ENCODE results near the gene MBNL1. TPM values are rescaled to one million over a fixed set of nuclear protein-coding genes. Genes with fewer than 3 reads are reported as not detected.

MBNL1 gene
- total RNA-seq, 1 experiment from 2014 or later: 140 TPM

DNA sequence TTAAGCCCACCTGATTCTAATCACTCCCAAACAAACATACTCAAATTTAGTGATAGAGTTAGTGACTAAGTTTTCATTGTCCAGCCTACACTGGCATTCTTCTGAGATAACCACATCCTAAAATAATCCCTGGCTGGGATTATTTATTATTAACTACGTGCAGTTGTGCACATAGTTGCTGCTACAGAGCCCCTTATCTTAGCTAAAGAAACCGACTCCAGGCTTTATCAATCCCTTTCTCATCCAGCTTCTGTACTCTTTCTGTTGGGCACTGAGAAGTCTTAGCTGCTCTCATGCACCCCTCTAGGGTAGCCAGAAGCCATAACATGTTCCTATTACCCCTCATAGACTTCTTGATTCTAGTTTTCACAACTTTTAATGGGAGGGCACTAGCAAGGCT lies 208.7 kb downstream of the MBNL1 start:
- ChIA-PET POLR2A (no interaction called here), CTCF (no interaction called here)
- BruUV-seq (replicated peaks): no TSS peak
- Histone ChIP-seq H3K9me3 (ENCODE audit: control insufficient read depth, insufficient read depth, low read depth, low read length) (no peaks in the 10 kb centered on the region), H3K27me3 (ENCODE audit: control insufficient read depth, insufficient read depth, low read length) (no peaks in the 10 kb centered on the region), H3K4me1 (ENCODE audit: control insufficient read depth, insufficient read depth, low read length) (no peaks in the 10 kb centered on the region), H3K27ac (ENCODE audit: low read length) (no peak overlapping the region), H3K4me3 (ENCODE audit: low read depth in 2 of 2, low read length in 2 of 2) (no peak overlapping the region), H3K36me3 (ENCODE audit: control insufficient read depth, insufficient read depth, low read length) (no peaks in the 10 kb centered on the region)
- no peak for ATAC-seq
- TF ChIP-seq SIN3A (IDR thresholded peaks at IDR 0.05; ENCODE audit: borderline replicate concordance, insufficient read depth, low read depth, low read length) (no peak), POLR2AphosphoS5 (IDR thresholded peaks at IDR 0.05; ENCODE audit: low read depth, low read length) (no peak), TCF7L2 (IDR thresholded peaks at IDR 0.05; ENCODE audit: low read depth, low read length) (no peak)
- TF ChIP-seq, protein P1, sequence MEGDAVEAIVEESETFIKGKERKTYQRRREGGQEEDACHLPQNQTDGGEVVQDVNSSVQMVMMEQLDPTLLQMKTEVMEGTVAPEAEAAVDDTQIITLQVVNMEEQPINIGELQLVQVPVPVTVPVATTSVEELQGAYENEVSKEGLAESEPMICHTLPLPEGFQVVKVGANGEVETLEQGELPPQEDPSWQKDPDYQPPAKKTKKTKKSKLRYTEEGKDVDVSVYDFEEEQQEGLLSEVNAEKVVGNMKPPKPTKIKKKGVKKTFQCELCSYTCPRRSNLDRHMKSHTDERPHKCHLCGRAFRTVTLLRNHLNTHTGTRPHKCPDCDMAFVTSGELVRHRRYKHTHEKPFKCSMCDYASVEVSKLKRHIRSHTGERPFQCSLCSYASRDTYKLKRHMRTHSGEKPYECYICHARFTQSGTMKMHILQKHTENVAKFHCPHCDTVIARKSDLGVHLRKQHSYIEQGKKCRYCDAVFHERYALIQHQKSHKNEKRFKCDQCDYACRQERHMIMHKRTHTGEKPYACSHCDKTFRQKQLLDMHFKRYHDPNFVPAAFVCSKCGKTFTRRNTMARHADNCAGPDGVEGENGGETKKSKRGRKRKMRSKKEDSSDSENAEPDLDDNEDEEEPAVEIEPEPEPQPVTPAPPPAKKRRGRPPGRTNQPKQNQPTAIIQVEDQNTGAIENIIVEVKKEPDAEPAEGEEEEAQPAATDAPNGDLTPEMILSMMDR (IDR thresholded peaks at IDR 0.05): no peak
- TF ChIP-seq, protein P2, sequence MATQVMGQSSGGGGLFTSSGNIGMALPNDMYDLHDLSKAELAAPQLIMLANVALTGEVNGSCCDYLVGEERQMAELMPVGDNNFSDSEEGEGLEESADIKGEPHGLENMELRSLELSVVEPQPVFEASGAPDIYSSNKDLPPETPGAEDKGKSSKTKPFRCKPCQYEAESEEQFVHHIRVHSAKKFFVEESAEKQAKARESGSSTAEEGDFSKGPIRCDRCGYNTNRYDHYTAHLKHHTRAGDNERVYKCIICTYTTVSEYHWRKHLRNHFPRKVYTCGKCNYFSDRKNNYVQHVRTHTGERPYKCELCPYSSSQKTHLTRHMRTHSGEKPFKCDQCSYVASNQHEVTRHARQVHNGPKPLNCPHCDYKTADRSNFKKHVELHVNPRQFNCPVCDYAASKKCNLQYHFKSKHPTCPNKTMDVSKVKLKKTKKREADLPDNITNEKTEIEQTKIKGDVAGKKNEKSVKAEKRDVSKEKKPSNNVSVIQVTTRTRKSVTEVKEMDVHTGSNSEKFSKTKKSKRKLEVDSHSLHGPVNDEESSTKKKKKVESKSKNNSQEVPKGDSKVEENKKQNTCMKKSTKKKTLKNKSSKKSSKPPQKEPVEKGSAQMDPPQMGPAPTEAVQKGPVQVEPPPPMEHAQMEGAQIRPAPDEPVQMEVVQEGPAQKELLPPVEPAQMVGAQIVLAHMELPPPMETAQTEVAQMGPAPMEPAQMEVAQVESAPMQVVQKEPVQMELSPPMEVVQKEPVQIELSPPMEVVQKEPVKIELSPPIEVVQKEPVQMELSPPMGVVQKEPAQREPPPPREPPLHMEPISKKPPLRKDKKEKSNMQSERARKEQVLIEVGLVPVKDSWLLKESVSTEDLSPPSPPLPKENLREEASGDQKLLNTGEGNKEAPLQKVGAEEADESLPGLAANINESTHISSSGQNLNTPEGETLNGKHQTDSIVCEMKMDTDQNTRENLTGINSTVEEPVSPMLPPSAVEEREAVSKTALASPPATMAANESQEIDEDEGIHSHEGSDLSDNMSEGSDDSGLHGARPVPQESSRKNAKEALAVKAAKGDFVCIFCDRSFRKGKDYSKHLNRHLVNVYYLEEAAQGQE (IDR thresholded peaks at IDR 0.05; ENCODE audit: insufficient read depth in 1 of 2, low read depth in 2 of 2, low read length in 1 of 2): no peak
- DNase-seq (ENCODE audit: low read depth, low spot score): no peak
- in situ Hi-C loops (cut with HindIII; ENCODE audit: low pct_unique_long_range_greater_than_20kb, low sequenced_read_pairs) (no loop called here), intact Hi-C loops (cut with micrococcal nuclease; ENCODE audit: unreplicated experiment) (no loop called here)

GRCh38 chr3:152480282-152480953 lies 211.7 kb downstream of the MBNL1 start:
- intact Hi-C loops (cut with micrococcal nuclease; ENCODE audit: unreplicated experiment): no loop called here
- BruUV-seq (replicated peaks): no TSS peak
- DNase-seq (ENCODE audit: low read depth, low spot score) (no peak), ATAC-seq (no peak)
- no peaks in the 10 kb centered on the region for H3K36me3 ChIP-seq (ENCODE audit: control insufficient read depth, insufficient read depth, low read length)
- H3K4me3 ChIP-seq (ENCODE audit: low read depth in 2 of 2, low read length in 2 of 2): no peak overlapping the region
- ChIA-PET CTCF (no interaction called here), POLR2A (no interaction called here)
- TF ChIP-seq TCF7L2 (IDR thresholded peaks at IDR 0.05; ENCODE audit: low read depth, low read length) (no peak), POLR2AphosphoS5 (IDR thresholded peaks at IDR 0.05; ENCODE audit: low read depth, low read length) (no peak), SIN3A (IDR thresholded peaks at IDR 0.05; ENCODE audit: borderline replicate concordance, insufficient read depth, low read depth, low read length) (no peak)
- TF ChIP-seq, protein P1 (IDR thresholded peaks at IDR 0.05): no peak
- TF ChIP-seq, protein P2 (IDR thresholded peaks at IDR 0.05; ENCODE audit: insufficient read depth in 1 of 2, low read depth in 2 of 2, low read length in 1 of 2): no peak
- H3K4me1 ChIP-seq (ENCODE audit: control insufficient read depth, insufficient read depth, low read length): no peaks in the 10 kb centered on the region
- no peaks in the 10 kb centered on the region for H3K27me3 ChIP-seq (ENCODE audit: control insufficient read depth, insufficient read depth, low read length)
- H3K27ac ChIP-seq (ENCODE audit: low read length): no peak overlapping the region
- H3K9me3 ChIP-seq (ENCODE audit: control insufficient read depth, insufficient read depth, low read depth, low read length): no peaks in the 10 kb centered on the region
- in situ Hi-C loops (cut with HindIII; ENCODE audit: low pct_unique_long_range_greater_than_20kb, low sequenced_read_pairs): no loop called here

All from Panc1 (cell line).